HL-60 (cell line): Measurements from ENCODE around the gene CBLN2.

Experiments
- DNase-seq, 2 experiments: peaks; one replicate each; pipeline ENCODE4 v3.0.0-alpha.2; 2010 to 2020; ENCODE audit warnings: low read depth in 1 of 2, low spot score in 1 of 2
- H3K27ac ChIP-seq: fragments of 250-450 bp; sonication (Bioruptor Pico); replicated peaks from 2 replicates; pipeline ENCODE4 v1.5.1; 2020; ENCODE audit warnings: mild to moderate bottlenecking, moderate library complexity
- H3K27me3 ChIP-seq: fragments of 250-450 bp; sonication (Bioruptor Pico); 2 replicates; pipeline ENCODE4 v1.5.1; 2021; ENCODE audit warnings: mild to moderate bottlenecking, moderate library complexity; ENCODE audit not compliant: insufficient read depth, poor library complexity, severe bottlenecking
- H3K4me3 ChIP-seq: replicated peaks from 2 replicates; pipeline ENCODE4 v1.5.1; 2011; ENCODE audit warnings: mild to moderate bottlenecking, control low read depth, low read length; ENCODE audit not compliant: insufficient read depth
- GABPA ChIP-seq: IDR thresholded peaks from 2 replicates; pipeline ENCODE4 v1.6.1; 2012; ENCODE audit warnings: low read depth
- POLR2AphosphoS5 ChIP-seq: IDR thresholded peaks from 2 replicates; pipeline ENCODE4 v1.6.1; 2012; ENCODE audit warnings: low read depth
- SPI1 ChIP-seq: IDR thresholded peaks from 2 replicates; pipeline ENCODE4 v1.6.1; 2012; ENCODE audit warnings: low read depth, mild to moderate bottlenecking, borderline replicate concordance
- long read RNA-seq: library from polyadenylated mRNA; unstranded; transcript quantifications from one replicate; pipeline ENCODE4 v2.0.0, GENCODE V29; 2020
- TF ChIP-seq, protein P1 (sequence below): IDR thresholded peaks from 2 replicates; pipeline ENCODE4 v1.6.1; 2012; ENCODE audit warnings: low read depth; ENCODE audit not compliant: insufficient replicate concordance
- TF ChIP-seq, protein P2 (sequence below): IDR thresholded peaks from one replicate; pipeline ENCODE4 v1.5.1; 2011; ENCODE audit warnings: low read length, control low read depth, inconsistent platforms; ENCODE audit not compliant: insufficient read depth

Gene CBLN2
- long read RNA-seq = 0 reads

DNA sequence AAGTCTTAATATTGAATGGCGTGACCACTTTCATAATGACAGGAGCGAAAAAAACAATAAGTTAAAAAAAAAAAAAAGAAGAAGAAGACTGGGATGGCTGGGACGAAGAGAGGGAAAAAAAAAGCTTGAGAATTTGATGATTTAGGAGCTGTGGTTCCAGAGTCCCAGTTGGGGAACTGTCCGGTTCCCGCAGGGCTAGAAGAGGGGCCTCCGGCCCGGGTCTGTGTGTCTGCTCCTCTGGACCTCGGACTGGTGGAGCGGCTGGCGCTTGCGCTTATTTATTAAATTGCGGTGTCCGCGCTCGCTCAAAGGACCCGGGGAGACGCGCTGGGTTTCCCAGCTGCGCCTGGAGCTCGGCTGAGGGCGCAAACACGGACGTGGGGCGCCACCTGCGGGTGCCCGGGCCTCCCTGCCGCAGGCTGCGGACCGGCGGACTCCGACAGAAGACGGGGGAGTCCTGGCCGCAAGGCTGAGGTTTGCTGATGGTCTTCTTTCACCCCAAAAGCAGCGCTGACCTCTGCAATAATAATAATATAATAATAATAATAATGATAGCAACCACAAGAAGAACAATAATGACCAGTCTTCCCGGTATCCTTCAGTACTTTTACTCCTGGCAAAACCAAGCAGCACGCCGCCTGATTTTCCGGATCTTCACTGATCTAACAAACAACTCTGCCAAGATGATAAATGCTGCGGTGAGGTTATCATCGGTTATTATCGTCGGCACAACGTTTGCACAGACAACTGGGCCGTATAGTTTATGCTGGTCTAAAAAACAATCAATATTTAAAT lies at the start of gene CBLN2:
TSS of gene CBLN2 (minus strand) at position 251 of the 795 bp plus-strand sequence. CDS start 2,182 bp downstream, outside the sequence.
- no peak for TF ChIP-seq SPI1
- TF ChIP-seq, protein P1, sequence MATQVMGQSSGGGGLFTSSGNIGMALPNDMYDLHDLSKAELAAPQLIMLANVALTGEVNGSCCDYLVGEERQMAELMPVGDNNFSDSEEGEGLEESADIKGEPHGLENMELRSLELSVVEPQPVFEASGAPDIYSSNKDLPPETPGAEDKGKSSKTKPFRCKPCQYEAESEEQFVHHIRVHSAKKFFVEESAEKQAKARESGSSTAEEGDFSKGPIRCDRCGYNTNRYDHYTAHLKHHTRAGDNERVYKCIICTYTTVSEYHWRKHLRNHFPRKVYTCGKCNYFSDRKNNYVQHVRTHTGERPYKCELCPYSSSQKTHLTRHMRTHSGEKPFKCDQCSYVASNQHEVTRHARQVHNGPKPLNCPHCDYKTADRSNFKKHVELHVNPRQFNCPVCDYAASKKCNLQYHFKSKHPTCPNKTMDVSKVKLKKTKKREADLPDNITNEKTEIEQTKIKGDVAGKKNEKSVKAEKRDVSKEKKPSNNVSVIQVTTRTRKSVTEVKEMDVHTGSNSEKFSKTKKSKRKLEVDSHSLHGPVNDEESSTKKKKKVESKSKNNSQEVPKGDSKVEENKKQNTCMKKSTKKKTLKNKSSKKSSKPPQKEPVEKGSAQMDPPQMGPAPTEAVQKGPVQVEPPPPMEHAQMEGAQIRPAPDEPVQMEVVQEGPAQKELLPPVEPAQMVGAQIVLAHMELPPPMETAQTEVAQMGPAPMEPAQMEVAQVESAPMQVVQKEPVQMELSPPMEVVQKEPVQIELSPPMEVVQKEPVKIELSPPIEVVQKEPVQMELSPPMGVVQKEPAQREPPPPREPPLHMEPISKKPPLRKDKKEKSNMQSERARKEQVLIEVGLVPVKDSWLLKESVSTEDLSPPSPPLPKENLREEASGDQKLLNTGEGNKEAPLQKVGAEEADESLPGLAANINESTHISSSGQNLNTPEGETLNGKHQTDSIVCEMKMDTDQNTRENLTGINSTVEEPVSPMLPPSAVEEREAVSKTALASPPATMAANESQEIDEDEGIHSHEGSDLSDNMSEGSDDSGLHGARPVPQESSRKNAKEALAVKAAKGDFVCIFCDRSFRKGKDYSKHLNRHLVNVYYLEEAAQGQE = no peak
- TF ChIP-seq POLR2AphosphoS5 = no peak
- TF ChIP-seq, protein P2, sequence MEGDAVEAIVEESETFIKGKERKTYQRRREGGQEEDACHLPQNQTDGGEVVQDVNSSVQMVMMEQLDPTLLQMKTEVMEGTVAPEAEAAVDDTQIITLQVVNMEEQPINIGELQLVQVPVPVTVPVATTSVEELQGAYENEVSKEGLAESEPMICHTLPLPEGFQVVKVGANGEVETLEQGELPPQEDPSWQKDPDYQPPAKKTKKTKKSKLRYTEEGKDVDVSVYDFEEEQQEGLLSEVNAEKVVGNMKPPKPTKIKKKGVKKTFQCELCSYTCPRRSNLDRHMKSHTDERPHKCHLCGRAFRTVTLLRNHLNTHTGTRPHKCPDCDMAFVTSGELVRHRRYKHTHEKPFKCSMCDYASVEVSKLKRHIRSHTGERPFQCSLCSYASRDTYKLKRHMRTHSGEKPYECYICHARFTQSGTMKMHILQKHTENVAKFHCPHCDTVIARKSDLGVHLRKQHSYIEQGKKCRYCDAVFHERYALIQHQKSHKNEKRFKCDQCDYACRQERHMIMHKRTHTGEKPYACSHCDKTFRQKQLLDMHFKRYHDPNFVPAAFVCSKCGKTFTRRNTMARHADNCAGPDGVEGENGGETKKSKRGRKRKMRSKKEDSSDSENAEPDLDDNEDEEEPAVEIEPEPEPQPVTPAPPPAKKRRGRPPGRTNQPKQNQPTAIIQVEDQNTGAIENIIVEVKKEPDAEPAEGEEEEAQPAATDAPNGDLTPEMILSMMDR = peak; percentile 40
- no peak for TF ChIP-seq GABPA
- Histone ChIP-seq H3K27ac (no peak within 1 kb of the TSS), H3K27me3 (peaks cover 46% of the 10 kb centered on the region), H3K4me3 (no peak within 1 kb of the TSS)
- peak; percentile 4 to 63 for DNase-seq

DNA sequence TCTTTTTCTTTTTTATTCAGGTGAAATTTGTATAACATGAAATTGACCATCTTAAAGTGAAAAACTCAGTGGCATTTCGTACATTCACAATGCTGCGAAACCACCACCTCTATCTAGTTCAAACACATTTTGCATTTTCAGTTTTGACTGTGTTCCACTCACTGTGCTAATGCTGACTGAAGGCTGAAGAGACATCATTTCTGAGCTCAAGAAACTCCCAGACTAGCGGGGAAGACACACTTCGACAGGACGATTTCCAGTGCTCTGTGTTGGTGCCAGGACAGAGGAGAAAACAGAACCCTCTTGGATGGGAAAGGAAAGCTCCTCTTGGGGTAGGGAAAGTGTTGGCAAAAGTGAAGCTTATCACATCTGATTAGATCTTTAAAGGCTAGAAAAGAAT lies 44.2 kb upstream of the CBLN2 start:
- Histone ChIP-seq H3K27ac (no peak overlapping the region), H3K4me3 (no peak overlapping the region), H3K27me3 (no peaks in the 10 kb centered on the region)
- TF ChIP-seq, protein P2 = no peak
- TF ChIP-seq SPI1 = no peak
- TF ChIP-seq POLR2AphosphoS5 = no peak
- TF ChIP-seq, protein P1 = no peak
- TF ChIP-seq GABPA = no peak
- no peak for DNase-seq

DNA sequence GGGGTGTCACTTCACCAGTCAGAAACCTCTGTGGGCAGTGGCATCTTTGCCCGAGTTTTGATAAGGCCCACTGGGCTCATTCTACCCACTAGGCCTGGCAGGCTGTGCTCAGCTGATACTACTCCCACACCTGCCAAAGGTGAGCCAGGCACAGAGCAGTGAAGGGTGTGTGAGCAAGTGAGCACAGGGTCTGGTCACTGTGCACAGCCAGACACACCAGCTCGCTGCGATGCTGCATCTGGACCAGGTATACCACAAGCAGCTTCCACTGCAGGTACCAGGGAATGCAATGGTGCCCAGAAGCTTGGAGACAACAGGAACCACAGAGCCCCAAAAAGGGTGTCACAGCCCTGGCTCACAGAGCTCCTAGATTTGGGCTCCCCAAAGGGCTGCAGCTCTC lies 40.6 kb upstream of the CBLN2 start:
- DNase-seq = no peak
- Histone ChIP-seq H3K27me3 (no peaks in the 10 kb centered on the region), H3K4me3 (no peak overlapping the region), H3K27ac (no peak overlapping the region)
- TF ChIP-seq SPI1 = no peak
- no peak for TF ChIP-seq POLR2AphosphoS5
- no peak for TF ChIP-seq GABPA
- TF ChIP-seq, protein P1 = no peak
- TF ChIP-seq, protein P2 = no peak
